ENCODE data around the gene ATP8B2.

DNA sequence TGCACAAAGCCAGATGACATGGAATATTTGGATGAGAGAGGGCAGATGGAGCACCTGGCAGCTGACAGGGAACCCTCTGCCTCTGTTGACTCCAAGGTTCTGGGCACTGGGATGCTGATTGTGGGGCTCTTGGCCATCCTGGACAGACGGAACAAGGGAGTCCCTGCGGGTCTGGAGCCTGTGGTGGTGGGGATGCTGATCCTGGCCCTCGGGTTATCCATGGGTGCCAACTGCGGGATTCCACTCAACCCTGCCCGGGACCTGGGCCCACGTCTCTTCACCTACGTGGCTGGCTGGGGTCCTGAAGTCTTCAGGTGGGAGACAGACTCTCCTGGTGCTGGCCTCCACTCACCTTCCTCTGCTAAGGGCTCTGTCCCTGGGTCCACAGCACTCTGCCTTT is 1.8 kb upstream of the ATP8B2 start:
- TF ChIP-seq, protein P1, sequence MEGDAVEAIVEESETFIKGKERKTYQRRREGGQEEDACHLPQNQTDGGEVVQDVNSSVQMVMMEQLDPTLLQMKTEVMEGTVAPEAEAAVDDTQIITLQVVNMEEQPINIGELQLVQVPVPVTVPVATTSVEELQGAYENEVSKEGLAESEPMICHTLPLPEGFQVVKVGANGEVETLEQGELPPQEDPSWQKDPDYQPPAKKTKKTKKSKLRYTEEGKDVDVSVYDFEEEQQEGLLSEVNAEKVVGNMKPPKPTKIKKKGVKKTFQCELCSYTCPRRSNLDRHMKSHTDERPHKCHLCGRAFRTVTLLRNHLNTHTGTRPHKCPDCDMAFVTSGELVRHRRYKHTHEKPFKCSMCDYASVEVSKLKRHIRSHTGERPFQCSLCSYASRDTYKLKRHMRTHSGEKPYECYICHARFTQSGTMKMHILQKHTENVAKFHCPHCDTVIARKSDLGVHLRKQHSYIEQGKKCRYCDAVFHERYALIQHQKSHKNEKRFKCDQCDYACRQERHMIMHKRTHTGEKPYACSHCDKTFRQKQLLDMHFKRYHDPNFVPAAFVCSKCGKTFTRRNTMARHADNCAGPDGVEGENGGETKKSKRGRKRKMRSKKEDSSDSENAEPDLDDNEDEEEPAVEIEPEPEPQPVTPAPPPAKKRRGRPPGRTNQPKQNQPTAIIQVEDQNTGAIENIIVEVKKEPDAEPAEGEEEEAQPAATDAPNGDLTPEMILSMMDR (IDR thresholded peaks at IDR 0.05) = no peak
- no peak for TF ChIP-seq POLR2A (IDR thresholded peaks at IDR 0.05)

Data from breast epithelium (tissue), 3 donors.